ENCODE results near the gene NRL. TPM values are rescaled to one million over a fixed set of nuclear protein-coding genes. Genes with fewer than 3 reads are reported as not detected.

NRL gene
- total RNA-seq, 1 donor, result 0.86 TPM

DNA sequence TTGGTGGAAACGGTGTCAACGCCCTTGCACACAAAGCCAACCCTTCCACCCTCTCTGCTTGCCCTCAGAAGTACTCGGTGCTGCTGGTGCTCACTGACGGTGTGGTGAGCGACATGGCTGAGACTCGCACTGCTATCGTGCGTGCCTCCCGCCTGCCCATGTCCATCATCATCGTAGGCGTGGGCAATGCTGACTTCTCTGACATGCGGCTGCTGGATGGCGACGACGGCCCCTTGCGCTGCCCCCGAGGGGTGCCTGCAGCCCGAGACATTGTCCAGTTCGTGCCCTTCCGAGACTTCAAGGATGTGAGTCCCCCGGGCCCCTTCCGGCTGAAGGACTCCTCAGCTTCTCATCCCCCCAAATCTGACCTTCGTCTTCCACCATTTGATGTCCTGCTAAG lies 37.7 kb downstream of the NRL start:
- H3K4me3 ChIP-seq (ENCODE audit: low read depth, low read length), result no peak overlapping the region
- DNase-seq (ENCODE audit: low read depth), result no peak
- TF ChIP-seq CTCF (IDR thresholded peaks at IDR 0.05; ENCODE audit: insufficient read depth, low read depth, low read length), result no peak

DNA sequence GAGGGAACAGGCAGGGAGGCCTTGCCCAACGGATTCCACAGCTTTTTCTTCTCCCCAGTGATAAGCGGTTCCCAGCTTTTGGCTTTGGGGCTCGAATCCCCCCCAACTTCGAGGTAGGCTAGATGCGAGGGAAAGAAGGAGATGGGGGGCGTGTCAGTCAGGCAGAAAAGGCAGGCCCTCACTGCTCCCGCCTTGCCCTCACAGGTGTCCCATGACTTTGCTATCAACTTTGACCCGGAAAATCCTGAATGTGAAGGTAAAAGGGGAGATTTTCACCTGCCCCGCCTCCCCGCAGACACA lies 38.5 kb downstream of the NRL start:
- DNase-seq (ENCODE audit: low read depth), result no peak
- no peak for TF ChIP-seq CTCF (IDR thresholded peaks at IDR 0.05; ENCODE audit: insufficient read depth, low read depth, low read length)
- H3K4me3 ChIP-seq (ENCODE audit: low read depth, low read length), result no peak overlapping the region

GRCh38 chr14:24075485-24076301 lies 39.1 kb downstream of the NRL start:
- TF ChIP-seq CTCF (IDR thresholded peaks at IDR 0.05; ENCODE audit: insufficient read depth, low read depth, low read length), result no peak
- H3K4me3 ChIP-seq (ENCODE audit: low read depth, low read length), result no peak overlapping the region
- DNase-seq (ENCODE audit: low read depth), result no peak

DNA sequence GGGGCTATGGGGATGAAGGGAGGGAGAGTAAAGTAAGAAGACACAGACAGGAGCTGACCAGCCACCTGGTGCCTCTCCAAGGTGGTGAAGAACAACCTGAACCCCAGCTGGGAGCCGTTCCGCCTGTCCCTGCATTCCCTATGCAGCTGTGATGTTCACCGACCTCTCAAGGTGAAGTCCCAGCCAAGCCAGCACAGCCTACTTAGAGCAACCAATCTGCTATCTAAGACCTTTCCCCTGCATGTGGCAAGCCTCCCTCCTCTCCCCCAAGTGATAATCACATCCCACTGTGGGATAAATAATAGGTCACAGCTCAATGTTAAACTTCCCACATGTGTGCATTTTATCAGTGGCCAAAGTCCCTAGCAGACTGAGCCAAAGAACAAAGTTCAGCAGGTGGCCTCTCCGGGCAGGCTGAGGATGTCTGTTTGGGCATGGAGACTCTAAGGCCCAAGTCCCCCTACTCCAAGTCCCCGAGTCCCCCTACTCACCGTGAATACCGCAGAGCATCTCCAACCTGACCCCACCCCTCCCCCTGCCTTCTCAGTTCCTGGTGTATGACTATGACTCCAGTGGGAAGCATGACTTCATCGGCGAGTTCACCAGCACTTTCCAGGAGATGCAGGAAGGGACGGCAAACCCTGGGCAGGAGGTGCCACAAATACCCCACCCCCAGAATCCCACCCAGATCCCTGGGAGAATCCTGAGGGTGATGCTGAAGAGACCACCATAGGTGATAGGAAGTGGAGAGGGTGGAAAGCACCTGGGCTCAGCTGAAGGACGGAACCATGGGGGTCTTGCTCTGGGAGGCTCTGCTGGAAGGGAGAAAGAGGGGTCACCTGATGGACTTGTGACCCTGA lies 39.9 kb downstream of the NRL start:
- no peak for DNase-seq (ENCODE audit: low read depth)
- H3K4me3 ChIP-seq (ENCODE audit: low read depth, low read length), result no peak overlapping the region
- no peak for TF ChIP-seq CTCF (IDR thresholded peaks at IDR 0.05; ENCODE audit: insufficient read depth, low read depth, low read length)

- DNase-seq (ENCODE audit: low read depth), result no peak
- no peak overlapping the region for H3K4me3 ChIP-seq (ENCODE audit: low read depth, low read length)
- no peak for TF ChIP-seq CTCF (IDR thresholded peaks at IDR 0.05; ENCODE audit: insufficient read depth, low read depth, low read length)
Observed at GRCh38 chr14:24072881-24073877, 41.6 kb downstream of the NRL start.

DNA sequence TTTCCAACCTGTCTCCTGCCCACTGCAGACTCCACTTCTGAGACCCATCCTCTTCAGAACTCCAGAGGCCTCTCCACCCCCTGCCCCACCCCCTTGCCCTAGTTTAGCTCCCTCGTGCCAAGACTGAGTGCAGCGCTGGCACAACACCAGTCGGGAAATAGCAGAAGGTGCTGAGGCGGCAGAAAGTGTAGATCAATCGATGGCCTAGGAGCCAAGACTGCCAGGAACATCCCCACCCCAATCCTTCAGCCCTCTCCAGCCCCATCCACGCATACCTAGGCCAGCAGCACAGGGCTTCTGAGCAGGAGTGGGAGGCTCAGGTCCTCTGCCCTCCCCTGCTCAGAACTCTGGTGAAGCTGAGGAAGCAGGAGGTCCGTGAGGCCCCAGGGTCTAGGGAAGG lies 42.3 kb downstream of the NRL start:
- DNase-seq (ENCODE audit: low read depth), result no peak
- no peak for TF ChIP-seq CTCF (IDR thresholded peaks at IDR 0.05; ENCODE audit: insufficient read depth, low read depth, low read length)
- no peak overlapping the region for H3K4me3 ChIP-seq (ENCODE audit: low read depth, low read length)

Measured in fibroblast of villous mesenchyme (primary cell).